HepG2 (cell line): ENCODE data around the gene PTMA. TPM values are rescaled to one million over a fixed set of nuclear protein-coding genes. Genes with fewer than 3 reads are reported as not detected.

Experiments
- ATAC-seq: fragments of 200-7000 bp; cut with Tn5 transposase; 3 replicates; pipeline ENCODE4 v1.9.1; 2020; ENCODE audit warnings: mild to moderate bottlenecking, moderate library complexity
- BruUV-seq: library from RNA; stranded (reverse); fragments of 400-500 nt; replicated peaks from 2 replicates; lab custom pipeline; 2021; lab: Mats Ljungman, UMichigan
- CTCF ChIA-PET: fragments of 300-600 bp; formaldehyde crosslinking; extraction: SDS; loops from one replicate; lab custom pipeline; 2021; ENCODE audit warnings: low total read pairs, inconsistent platforms, low intra/inter-chr PET ratio; lab: Yijun Ruan, JAX
- POLR2A ChIA-PET: fragments of 350-600 bp; sonication (Branson Sonifier 250); formaldehyde crosslinking; loops from one replicate; lab custom pipeline; 2020; ENCODE audit warnings: antibody characterized with exemption, inconsistent platforms; lab: Yijun Ruan, JAX
- DNase-seq: peaks from one replicate; pipeline ENCODE4 v3.0.0-alpha.2; 2015; ENCODE audit warnings: low spot score
- FAIRE-seq: peaks from 3 replicates; lab custom pipeline; 2011; peaks lifted over from hg19 to GRCh38; lab: Jason Lieb, UNC
- H2AFZ ChIP-seq: one replicate; pipeline ENCODE4 v1.6.1; 2011; ENCODE audit warnings: low read length, inconsistent platforms
- H3K27ac ChIP-seq: fragments of 300-600 bp; 3 replicates; pipeline ENCODE4 v1.8.0; 2011; ENCODE audit warnings: mixed run types, mild to moderate bottlenecking, mixed read lengths, low read length, inconsistent platforms; ENCODE audit not compliant: insufficient read depth; ENCODE audit errors: extremely low read length
- H3K27me3 ChIP-seq, 2 experiments: fragments of 200-600 bp in 1 of 2; 2 replicates in 1 of 2; 3 replicates in 1 of 2; pipeline versions ENCODE4 v1.6.0 to v1.8.0; 2011; ENCODE audit warnings: low read length in 2 of 2, mild to moderate bottlenecking in 2 of 2, moderate library complexity in 2 of 2, inconsistent platforms in 1 of 2; ENCODE audit not compliant: insufficient read depth in 2 of 2, control insufficient read depth in 1 of 2
- H3K36me3 ChIP-seq, 2 experiments: fragments of 200-600 bp in 1 of 2; replicated peaks in 1 of 2; 2 replicates in 1 of 2; 3 replicates in 1 of 2; pipeline versions ENCODE4 v1.5.1 to v1.8.0; 2011; ENCODE audit warnings: low read length in 2 of 2, inconsistent platforms in 1 of 2; ENCODE audit not compliant: insufficient read depth in 2 of 2, control insufficient read depth in 1 of 2
- H3K4me1 ChIP-seq: 2 replicates; pipeline ENCODE4 v1.5.1; 2012; ENCODE audit warnings: low read length, inconsistent platforms; ENCODE audit not compliant: insufficient read depth
- H3K4me2 ChIP-seq: 2 replicates; pipeline ENCODE4 v1.6.0; 2011; ENCODE audit warnings: low read depth, low read length, inconsistent platforms
- H3K4me3 ChIP-seq, 3 experiments: fragments of 200-600 bp in 1 of 3; sonication (generic), shearing (Covaris generic) in 1 of 3; replicated peaks in 1 of 3; 2 replicates each; pipeline ENCODE4 v1.5.1; 2011 to 2016; ENCODE audit warnings: low read length in 3 of 3, inconsistent platforms in 2 of 3, low read depth in 2 of 3, mild to moderate bottlenecking in 2 of 3, control low read depth in 1 of 3, mixed read lengths in 1 of 3; ENCODE audit not compliant: insufficient read depth in 1 of 3
- H3K79me2 ChIP-seq: one replicate; pipeline ENCODE4 v1.6.1; 2011; ENCODE audit warnings: low read length, inconsistent platforms; ENCODE audit not compliant: insufficient read depth
- H3K9ac ChIP-seq: 2 replicates; pipeline ENCODE4 v1.6.0; 2011; ENCODE audit warnings: mild to moderate bottlenecking, low read depth, low read length, inconsistent platforms; ENCODE audit not compliant: insufficient read depth
- H3K9me3 ChIP-seq: 2 replicates; pipeline ENCODE4 v1.5.1; 2012; ENCODE audit warnings: mild to moderate bottlenecking, low read length
- H4K20me1 ChIP-seq: 2 replicates; pipeline ENCODE4 v1.6.0; 2011; ENCODE audit warnings: inconsistent platforms, mild to moderate bottlenecking, low read length, moderate library complexity; ENCODE audit not compliant: insufficient read depth
- ASH2L ChIP-seq: fragments of 300-600, 200-600 bp; sonication (generic); IDR thresholded peaks from 2 replicates; pipeline ENCODE4 v1.7.0; 2017; ENCODE audit warnings: low read depth, mild to moderate bottlenecking, moderate library complexity, mixed read lengths, low read length; ENCODE audit not compliant: insufficient read length
- GPN1 ChIP-seq: sonication (generic); formaldehyde crosslinking; IDR thresholded peaks from 2 replicates; pipeline ENCODE4 v1.5.1; 2020; ENCODE audit warnings: missing genetic modification reagents, borderline replicate concordance
- HHEX ChIP-seq: IDR thresholded peaks from 2 replicates; pipeline ENCODE4 v1.6.1; 2016; ENCODE audit warnings: control low read depth
- JUND ChIP-seq: sonication (generic); formaldehyde crosslinking; IDR thresholded peaks from 2 replicates; pipeline ENCODE4 v1.8.0; 2022; ENCODE audit warnings: mild to moderate bottlenecking, missing genetic modification reagents
- KLF15 ChIP-seq: sonication (generic); formaldehyde crosslinking; IDR thresholded peaks from 2 replicates; pipeline ENCODE4 v1.8.1; 2023; ENCODE audit warnings: borderline replicate concordance, mild to moderate bottlenecking, inconsistent platforms, missing genetic modification reagents, mixed read lengths
- MATR3 ChIP-seq: sonication (generic); formaldehyde crosslinking; IDR thresholded peaks from 2 replicates; pipeline ENCODE4 v1.4.0; 2020; ENCODE audit warnings: missing genetic modification reagents
- PBX3 ChIP-seq: sonication (generic); formaldehyde crosslinking; IDR thresholded peaks from 2 replicates; pipeline ENCODE4 v1.8.1; 2023; ENCODE audit warnings: missing genetic modification reagents, inconsistent platforms, borderline replicate concordance
- RNF2 ChIP-seq: fragments of 450-650 bp; conservative IDR thresholded peaks from 2 replicates; pipeline ENCODE4 v1.6.1; 2016; ENCODE audit warnings: low read depth
- STAT6 ChIP-seq: sonication (generic); formaldehyde crosslinking; IDR thresholded peaks from 2 replicates; pipeline ENCODE4 v1.4.0; 2020; ENCODE audit warnings: missing genetic modification reagents, mild to moderate bottlenecking, borderline replicate concordance
- ZNF124 ChIP-seq: sonication (generic); formaldehyde crosslinking; IDR thresholded peaks from 2 replicates; pipeline ENCODE4 v1.4.0; 2020; ENCODE audit warnings: missing genetic modification reagents
- ZNF589 ChIP-seq: sonication (generic); formaldehyde crosslinking; conservative IDR thresholded peaks from 2 replicates; pipeline ENCODE4 v1.8.0; 2022; ENCODE audit warnings: mild to moderate bottlenecking, moderate library complexity, missing genetic modification reagents
- ZSCAN20 ChIP-seq: sonication (generic); formaldehyde crosslinking; IDR thresholded peaks from 2 replicates; pipeline ENCODE4 v1.4.0; 2020; ENCODE audit warnings: missing genetic modification reagents, mild to moderate bottlenecking, borderline replicate concordance
- WGBS: methylation state at CpG from one replicate; pipeline ENCODE4 v1.1.6; 2017; ENCODE audit warnings: low lambda C conversion rate; 5-methylcytosine and 5-hydroxymethylcytosine counted together
- in situ Hi-C: cut with HindIII; loops from 2 replicates; pipeline ENCODE4 v1.10.0; 2017; ENCODE audit warnings: low pct_unique_long_range_greater_than_20kb; ENCODE audit not compliant: extremely low pct_ligation_motif_present
- intact Hi-C: fragments of 100-400 bp; cut with micrococcal nuclease; formaldehyde crosslinking; loops from one replicate; pipeline ENCODE4 v1.10.0; 2022; ENCODE audit not compliant: unreplicated experiment
- polyA plus RNA-seq, 8 experiments: library from polyadenylated mRNA; depleted of rRNA in 3 of 8; stranded (reverse) in 7 of 8; unstranded in 1 of 8; fragments of >200 nt; fragmentation: Illumina TruSeq in 4 of 8; extraction: Trizol in 4 of 8; gene quantifications; 2 replicates each; pipeline versions ENCODE4 v1.2.1 to v1.2.3, GENCODE V29; 2011 to 2016; ENCODE audit warnings: low read depth in 4 of 8, missing spikeins in 1 of 8, mixed read lengths in 1 of 8; ENCODE audit not compliant: insufficient read depth in 1 of 8
- total RNA-seq, 5 experiments: library from RNA; depleted of rRNA; stranded (reverse); fragments of >200 nt; fragmentation: Illumina TruSeq; extraction: Trizol; gene quantifications; 2 replicates each; pipeline ENCODE4 v1.2.3, GENCODE V29; 2016; ENCODE audit warnings: low read depth in 1 of 5

PTMA gene
- total and polyA plus RNA-seq, 2 of the 13 experiments (the other 11 are each of a cell fraction or from before 2014, with no cell fraction given), result 190 to 1,086 TPM

GRCh38 chr2:231743376-231744116, 35.2 kb downstream of the PTMA start:
- no peak overlapping the region for H3K4me3 ChIP-seq
- no peaks in the 10 kb centered on the region for H3K79me2 ChIP-seq
- no peak overlapping the region for H2AFZ ChIP-seq
- no peaks in the 10 kb centered on the region for H3K9me3 ChIP-seq
- H3K4me1 ChIP-seq, result peaks cover 12% of the 10 kb centered on the region
- no peak for DNase-seq
- FAIRE-seq, result no peak
- WGBS, result 5% methylated on average over 9 of the region's 9 CpGs
- 0 out of 2 replicates have a peak overlapping the region, but pooled peaks have one; percentile 6 for H3K9ac ChIP-seq
- in situ Hi-C loops (no loop called here), intact Hi-C loops (no loop called here)
- POLR2A ChIA-PET, result no interaction called here
- H3K36me3 ChIP-seq, result no peaks in the 10 kb centered on the region
- ATAC-seq, result peak; percentile 75
- H3K27ac ChIP-seq, result no peak overlapping the region
- no TSS peak for BruUV-seq
- TF ChIP-seq RNF2, result no peak
- TF ChIP-seq STAT6 (CRISPR knock-in tag), result no peak
- no peak for TF ChIP-seq GPN1 (CRISPR knock-in tag)
- TF ChIP-seq ZNF124, result no peak
- no peak for TF ChIP-seq PBX3 (CRISPR knock-in tag)
- TF ChIP-seq MATR3 (CRISPR knock-in tag), result no peak
- TF ChIP-seq ASH2L, result no peak
- no peak for TF ChIP-seq HHEX (CRISPR knock-in tag)
- no peak for TF ChIP-seq KLF15 (CRISPR knock-in tag)
- no peak for TF ChIP-seq JUND (CRISPR knock-in tag)
- TF ChIP-seq ZSCAN20 (CRISPR knock-in tag), result no peak
- no peak for TF ChIP-seq ZNF589
- H3K4me2 ChIP-seq, result peak overlapping the region; percentile 5; the same call in 1 of the 2 replicates
- peaks cover 0 to 11% of the 10 kb centered on the region in 2 experiments; a peak in 3 of 5 replicates for H3K27me3 ChIP-seq
- CTCF ChIA-PET, result no interaction called here
- no peaks in the 10 kb centered on the region for H4K20me1 ChIP-seq
